Measurements from ENCODE around the gene CARS1. TPM values are rescaled to one million over a fixed set of nuclear protein-coding genes. Genes with fewer than 3 reads are reported as not detected.

The CARS1 gene
- 35.8 TPM for polyA plus RNA-seq

- Mint-ChIP-seq H3K4me3 (peak within 1 kb of the TSS; percentile 88 to 99 (median 95)), H3K9me3 (no peaks in the 10 kb centered on the region), H3K36me3 (no peaks in the 10 kb centered on the region), H3K27me3 (no peaks in the 10 kb centered on the region), H3K27ac (peak within 1 kb of the TSS; percentile 95 to 97 (median 96)), H3K4me1 (peaks cover 19 to 25% (median 21%) of the 10 kb centered on the region in 3 donors)
These were observed at the start of gene CARS1 for GRCh38 chr11:3057069-3057963. TSS of gene CARS1 (minus strand) at chr11:3057423. CDS start at chr11:3057367, 56 bp downstream.

GRCh38 chr11:3105791-3106735, 48.8 kb upstream of the CARS1 start:
- H3K27ac Mint-ChIP-seq, result no peak overlapping the region
- H3K4me1 Mint-ChIP-seq, result no peaks in the 10 kb centered on the region
- no peaks in the 10 kb centered on the region for H3K36me3 Mint-ChIP-seq
- no peak overlapping the region for H3K4me3 Mint-ChIP-seq
- H3K27me3 Mint-ChIP-seq, result peaks cover 5% of the 10 kb centered on the region
- no peaks in the 10 kb centered on the region for H3K9me3 Mint-ChIP-seq

GRCh38 chr11:3104961-3105790, 48.0 kb upstream of the CARS1 start:
- no peaks in the 10 kb centered on the region for H3K36me3 Mint-ChIP-seq
- no peaks in the 10 kb centered on the region for H3K4me1 Mint-ChIP-seq
- H3K4me3 Mint-ChIP-seq, result no peak overlapping the region
- H3K27ac Mint-ChIP-seq, result no peak overlapping the region
- no peaks in the 10 kb centered on the region for H3K9me3 Mint-ChIP-seq
- H3K27me3 Mint-ChIP-seq, result peaks cover 5% of the 10 kb centered on the region

GRCh38 chr11:3104051-3104714, 47.0 kb upstream of the CARS1 start:
- no peaks in the 10 kb centered on the region for H3K4me1 Mint-ChIP-seq
- H3K27ac Mint-ChIP-seq, result no peak overlapping the region
- H3K27me3 Mint-ChIP-seq, result peaks cover 5% of the 10 kb centered on the region
- H3K4me3 Mint-ChIP-seq, result no peak overlapping the region
- no peaks in the 10 kb centered on the region for H3K9me3 Mint-ChIP-seq
- H3K36me3 Mint-ChIP-seq, result no peaks in the 10 kb centered on the region

GRCh38 chr11:3103076-3103475, 45.9 kb upstream of the CARS1 start:
- Mint-ChIP-seq H3K4me1 (peaks cover 0 to 2% (median 0%) of the 10 kb centered on the region in 3 donors), H3K4me3 (no peak overlapping the region)

GRCh38 chr11:3102641-3102921, 45.4 kb upstream of the CARS1 start:
- H3K36me3 Mint-ChIP-seq, result no peaks in the 10 kb centered on the region
- no peak overlapping the region for H3K4me3 Mint-ChIP-seq
- H3K4me1 Mint-ChIP-seq, result peaks cover 0 to 3% (median 0%) of the 10 kb centered on the region in 3 donors
- H3K27me3 Mint-ChIP-seq, result peaks cover 5% of the 10 kb centered on the region
- no peaks in the 10 kb centered on the region for H3K9me3 Mint-ChIP-seq
- H3K27ac Mint-ChIP-seq, result no peak overlapping the region

More at GRCh38 chr11:3103076-3103475, 45.9 kb upstream of the CARS1 start:
- Mint-ChIP-seq H3K27me3 (peaks cover 5% of the 10 kb centered on the region), H3K36me3 (no peaks in the 10 kb centered on the region), H3K27ac (no peak overlapping the region), H3K9me3 (no peaks in the 10 kb centered on the region)

GRCh38 chr11:3101921-3102640, 44.9 kb upstream of the CARS1 start:
- no peaks in the 10 kb centered on the region for H3K9me3 Mint-ChIP-seq
- no peak overlapping the region for H3K27ac Mint-ChIP-seq
- H3K4me1 Mint-ChIP-seq, result peaks cover 0 to 3% (median 0%) of the 10 kb centered on the region in 3 donors
- no peaks in the 10 kb centered on the region for H3K36me3 Mint-ChIP-seq
- no peak overlapping the region for H3K4me3 Mint-ChIP-seq
- H3K27me3 Mint-ChIP-seq, result peaks cover 4% of the 10 kb centered on the region

GRCh38 chr11:3099178-3099577, 42.0 kb upstream of the CARS1 start:
- H3K27ac Mint-ChIP-seq, result no peak overlapping the region
- no peak overlapping the region for H3K4me3 Mint-ChIP-seq
- H3K36me3 Mint-ChIP-seq, result no peaks in the 10 kb centered on the region
- peaks cover 0 to 3% (median 0%) of the 10 kb centered on the region in 3 donors for H3K4me1 Mint-ChIP-seq
- H3K9me3 Mint-ChIP-seq, result no peaks in the 10 kb centered on the region
- peaks cover 5% of the 10 kb centered on the region for H3K27me3 Mint-ChIP-seq

GRCh38 chr11:3096909-3097530, 39.8 kb upstream of the CARS1 start:
- H3K4me3 Mint-ChIP-seq, result no peak overlapping the region
- H3K27me3 Mint-ChIP-seq, result peaks cover 6% of the 10 kb centered on the region
- H3K27ac Mint-ChIP-seq, result no peak overlapping the region
- H3K9me3 Mint-ChIP-seq, result no peaks in the 10 kb centered on the region
- no peaks in the 10 kb centered on the region for H3K36me3 Mint-ChIP-seq
- H3K4me1 Mint-ChIP-seq, result peaks cover 0 to 3% (median under 1%) of the 10 kb centered on the region in 3 donors

- Mint-ChIP-seq H3K27ac (peak overlapping the region in 1 of 3 donors; percentile 79), H3K4me3 (no peak overlapping the region), H3K27me3 (peaks cover 8% of the 10 kb centered on the region), H3K36me3 (no peaks in the 10 kb centered on the region), H3K9me3 (no peaks in the 10 kb centered on the region), H3K4me1 (peaks cover 0 to 3% (median 3%) of the 10 kb centered on the region in 3 donors)
These were observed 38.6 kb upstream of the CARS1 start for GRCh38 chr11:3095712-3096361.

- no peak overlapping the region for H3K4me3 Mint-ChIP-seq
- peaks cover 0 to 3% (median 3%) of the 10 kb centered on the region in 3 donors for H3K4me1 Mint-ChIP-seq
- peaks cover 8% of the 10 kb centered on the region for H3K27me3 Mint-ChIP-seq
- H3K9me3 Mint-ChIP-seq, result no peaks in the 10 kb centered on the region
- no peak overlapping the region for H3K27ac Mint-ChIP-seq
- no peaks in the 10 kb centered on the region for H3K36me3 Mint-ChIP-seq
These were observed 37.1 kb upstream of the CARS1 start for GRCh38 chr11:3094223-3094824.

- H3K27ac Mint-ChIP-seq, result no peak overlapping the region
- no peak overlapping the region for H3K4me3 Mint-ChIP-seq
- H3K4me1 Mint-ChIP-seq, result peaks cover 0 to 3% (median 3%) of the 10 kb centered on the region in 3 donors
These were observed 36.3 kb upstream of the CARS1 start for GRCh38 chr11:3093281-3094191.

More at GRCh38 chr11:3093281-3094191, 36.3 kb upstream of the CARS1 start:
- Mint-ChIP-seq H3K36me3 (no peaks in the 10 kb centered on the region), H3K9me3 (no peaks in the 10 kb centered on the region), H3K27me3 (peaks cover 8% of the 10 kb centered on the region)

All from IgD-negative memory B cell (primary cell).